SK-N-MC (cell line): ENCODE measurements around the gene CSTPP1.

Experiments used
- EZH2 ChIP-seq: fragments of 200-600 bp; sonication (generic); IDR thresholded peaks from one replicate; pipeline ENCODE4 v1.6.1; 2017; ENCODE audit warnings: antibody characterized with exemption
- FOXP2 ChIP-seq: optimal IDR thresholded peaks from 2 replicates; pipeline ENCODE3; 2011; ENCODE audit warnings: mild to moderate bottlenecking, moderate library complexity; ENCODE audit not compliant: insufficient read depth; ENCODE audit errors: extremely low read length, control extremely low read depth
- POLR2AphosphoS5 ChIP-seq: IDR thresholded peaks from 2 replicates; pipeline ENCODE4 v1.6.1; 2012; ENCODE audit warnings: mild to moderate bottlenecking, low read depth, low read length, borderline replicate concordance

- no peak for TF ChIP-seq POLR2AphosphoS5
- TF ChIP-seq EZH2 = no peak
- TF ChIP-seq FOXP2 = no peak
Observed at GRCh38 chr11:46947399-46948077, 11.0 kb downstream of the CSTPP1 start.
